ENCODE results near the gene OGDH.
"Not testable (repeated sequence)": the region's sequence is repeated elsewhere in the genome, so short reads cannot be mapped to it uniquely, and the experiment has no call there.

The OGDH gene

DNA sequence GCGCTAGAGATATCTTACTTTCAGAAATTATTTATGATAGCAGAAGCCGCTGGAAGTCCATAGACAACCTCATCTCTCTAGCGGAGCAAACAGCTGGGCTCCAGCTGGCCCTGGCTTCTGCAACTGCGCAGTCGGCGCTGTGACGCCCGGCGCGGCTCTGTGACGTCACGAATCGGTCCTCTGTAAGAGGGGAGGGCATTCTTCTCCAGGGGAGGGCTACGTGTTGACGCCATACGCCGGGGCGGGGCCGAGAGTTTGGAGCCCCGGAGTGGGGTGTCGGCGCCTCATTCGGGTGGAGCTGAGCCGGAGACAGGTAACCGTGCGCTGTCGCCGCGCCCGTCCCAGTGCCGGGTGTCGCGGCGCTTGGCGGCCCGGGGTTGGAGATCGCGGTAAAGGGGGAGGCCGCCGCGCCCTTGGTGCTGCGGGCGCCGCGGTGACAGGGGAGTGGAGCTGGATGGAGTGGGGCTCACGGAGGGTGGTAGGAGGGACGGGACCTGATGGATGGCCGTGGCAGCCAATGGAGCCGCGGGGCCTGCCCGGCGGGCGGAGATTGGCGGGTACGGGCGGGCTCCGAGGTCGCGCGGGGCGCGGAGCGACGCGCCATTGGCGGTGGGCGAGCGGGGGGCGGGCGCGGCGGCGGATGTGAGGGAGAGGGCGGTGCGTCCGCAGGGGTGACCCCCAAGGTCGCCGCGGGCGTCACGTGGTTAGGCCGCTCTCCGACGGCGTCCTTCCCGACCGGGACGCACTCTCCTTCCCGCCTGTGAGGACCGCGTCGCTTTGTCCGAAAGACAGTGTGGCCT, at the start of gene OGDH:
Gene OGDH (plus strand): TSS at position 287 of the 800 bp plus-strand sequence. CDS start 17,717 bp downstream, outside the sequence.
- peak; percentile 98 to 99 for DNase-seq (ENCODE audit: low read depth in 2 of 2)

DNA sequence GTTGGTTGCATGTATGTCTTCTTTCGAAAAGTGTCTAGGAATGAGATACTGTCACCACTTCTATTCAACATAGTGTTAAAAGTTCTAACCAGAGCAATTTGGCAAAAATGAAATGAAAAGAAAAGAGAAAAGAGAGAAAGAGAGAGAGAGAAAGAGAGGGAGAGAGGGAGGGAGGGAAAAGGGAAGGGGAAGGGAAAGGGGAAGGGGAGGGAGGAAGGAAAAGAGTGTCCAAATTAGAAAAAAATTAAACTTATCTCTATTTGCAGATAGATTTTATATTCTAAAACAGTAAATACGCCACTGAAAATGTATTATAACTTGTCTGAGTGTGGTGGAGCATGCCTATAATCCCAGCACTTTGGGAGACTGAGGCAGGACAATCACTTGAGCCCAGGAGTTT, 48.9 kb upstream of the OGDH start:
- DNase-seq (ENCODE audit: low read depth in 2 of 2): no peak

DNA sequence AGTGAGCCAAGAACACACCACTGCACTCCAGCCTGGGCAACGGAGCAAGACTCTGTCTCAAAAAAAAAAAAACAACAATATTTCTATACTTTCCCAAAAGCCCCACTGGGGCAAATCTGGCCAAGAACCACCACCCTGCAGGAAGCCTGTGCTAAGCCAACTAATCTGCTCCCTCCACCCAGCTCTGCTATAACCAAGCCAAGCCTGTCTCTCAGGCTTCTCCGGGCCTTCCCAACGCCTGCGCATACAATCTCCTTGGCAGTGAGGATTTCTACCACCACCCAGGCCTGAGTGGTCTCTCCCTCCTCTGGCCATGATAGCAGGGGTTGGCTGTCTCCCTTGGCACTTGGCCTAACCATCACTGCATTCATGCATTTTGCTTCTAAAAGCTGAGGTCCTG, 46.9 kb upstream of the OGDH start:
- no peak for DNase-seq (ENCODE audit: low read depth in 2 of 2)

DNA sequence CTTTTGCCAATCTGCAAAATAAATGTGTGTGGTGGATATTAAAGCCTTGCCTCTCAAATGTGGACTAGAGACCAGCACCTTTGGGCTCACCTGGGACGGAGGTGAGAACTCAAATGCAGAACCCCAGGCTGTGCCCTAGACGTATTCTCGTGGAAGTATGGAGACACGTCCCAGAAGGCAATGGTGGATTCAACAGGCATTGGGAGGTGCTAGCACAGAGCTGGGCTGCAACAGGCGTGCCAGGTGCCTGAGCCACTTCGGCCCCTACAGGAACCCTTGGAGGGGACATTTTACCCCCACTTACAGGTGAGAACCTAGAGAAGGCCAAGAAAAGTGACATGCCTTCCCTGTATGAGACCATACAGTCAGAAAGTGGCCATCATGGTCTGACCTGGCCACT, 44.9 kb upstream of the OGDH start:
- no peak for DNase-seq (ENCODE audit: low read depth in 2 of 2)

DNA sequence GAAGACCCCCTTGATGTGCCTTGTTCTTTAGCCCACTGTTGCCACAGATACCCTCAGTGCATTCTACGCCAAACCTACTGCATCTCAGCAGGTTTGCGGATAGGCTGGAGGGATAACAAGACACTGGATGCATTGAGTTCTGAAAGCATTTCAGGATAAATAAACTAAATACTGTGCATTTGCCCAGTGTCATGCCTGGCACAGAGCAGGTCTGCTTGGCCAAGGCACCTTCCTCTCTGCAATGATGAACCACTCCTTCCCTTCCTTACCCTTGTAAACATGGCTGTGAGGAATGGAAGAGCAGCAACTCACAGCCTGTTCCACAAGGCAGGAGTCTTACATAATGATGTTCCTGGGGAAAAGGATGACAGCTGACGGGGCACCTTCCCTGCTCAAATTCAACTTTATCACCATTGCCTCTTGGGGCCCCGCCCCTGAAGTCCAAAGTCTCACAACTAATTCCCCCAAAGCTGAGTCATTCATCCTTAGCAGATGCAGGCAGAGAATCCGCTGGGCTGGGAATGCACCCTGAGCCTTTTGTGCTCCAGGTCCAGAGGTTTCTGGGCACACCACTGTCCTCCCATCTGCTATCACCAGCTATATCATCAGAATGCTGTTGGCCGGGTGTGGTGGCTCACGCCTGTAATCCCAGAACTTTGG, 44.3 kb upstream of the OGDH start:
- DNase-seq (ENCODE audit: low read depth in 2 of 2): no peak

DNA sequence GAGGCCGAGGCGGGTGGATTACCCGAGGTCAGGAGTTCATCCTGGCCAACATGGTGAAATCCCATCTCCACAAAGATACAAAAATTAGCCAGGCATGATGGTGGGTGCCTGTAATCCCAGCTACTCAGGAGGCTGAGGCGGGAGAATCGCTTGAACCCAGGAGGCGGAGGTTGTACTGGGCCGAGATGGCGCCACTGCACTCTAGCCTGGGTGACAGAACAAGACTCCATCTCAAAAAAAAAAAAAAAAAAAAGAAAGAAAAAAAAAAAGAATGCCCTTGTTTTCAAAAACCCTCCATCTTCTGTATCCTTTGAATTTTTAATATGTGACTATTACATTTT, 43.8 kb upstream of the OGDH start:
- not testable (repeated sequence) for DNase-seq (ENCODE audit: low read depth in 2 of 2)

DNA sequence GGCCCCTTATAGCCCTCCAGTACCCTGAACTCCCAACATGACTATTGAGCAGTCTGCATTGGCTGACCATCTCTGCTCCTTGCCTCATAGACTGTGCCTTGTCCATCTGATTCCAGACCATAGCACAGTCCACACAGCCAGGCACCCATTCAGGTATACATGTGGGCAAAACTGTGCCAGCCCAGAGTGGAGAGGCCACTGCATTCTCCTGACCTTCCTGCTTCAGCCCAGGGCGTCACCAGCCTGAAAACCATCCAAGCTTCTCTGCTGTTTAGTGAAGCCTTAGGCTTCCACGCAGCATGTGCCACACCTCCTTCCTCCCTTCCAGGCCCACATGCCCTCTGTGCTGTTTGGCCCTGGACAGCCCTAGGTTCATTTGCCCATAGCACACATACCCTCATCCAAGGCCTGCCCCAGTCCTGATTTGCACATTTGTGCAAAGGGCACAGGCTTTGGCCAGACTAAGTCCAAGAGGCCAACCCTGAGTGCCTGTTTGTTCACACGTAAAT, 43.2 kb upstream of the OGDH start:
- DNase-seq (ENCODE audit: low read depth in 2 of 2): no peak

DNA sequence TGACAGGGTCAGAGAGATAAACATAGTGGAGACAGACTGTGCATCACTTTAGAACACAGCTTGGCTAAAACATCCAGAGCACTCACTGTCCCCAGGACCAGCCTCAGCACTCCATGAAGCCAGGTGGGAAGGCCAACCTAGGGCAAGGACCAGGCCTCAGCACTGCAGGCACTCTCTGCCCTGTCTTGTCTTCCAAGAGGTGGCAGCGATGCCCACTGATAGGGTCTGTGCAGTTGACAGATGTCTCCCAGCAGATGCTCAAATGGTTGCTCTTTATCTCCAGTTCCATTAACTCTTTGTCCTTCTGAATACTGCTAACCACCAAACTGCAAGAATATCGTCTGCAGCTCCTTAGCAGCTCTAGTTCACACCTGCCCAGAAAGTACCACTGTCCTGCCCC, 41.8 kb upstream of the OGDH start:
- DNase-seq (ENCODE audit: low read depth in 2 of 2): no peak

DNA sequence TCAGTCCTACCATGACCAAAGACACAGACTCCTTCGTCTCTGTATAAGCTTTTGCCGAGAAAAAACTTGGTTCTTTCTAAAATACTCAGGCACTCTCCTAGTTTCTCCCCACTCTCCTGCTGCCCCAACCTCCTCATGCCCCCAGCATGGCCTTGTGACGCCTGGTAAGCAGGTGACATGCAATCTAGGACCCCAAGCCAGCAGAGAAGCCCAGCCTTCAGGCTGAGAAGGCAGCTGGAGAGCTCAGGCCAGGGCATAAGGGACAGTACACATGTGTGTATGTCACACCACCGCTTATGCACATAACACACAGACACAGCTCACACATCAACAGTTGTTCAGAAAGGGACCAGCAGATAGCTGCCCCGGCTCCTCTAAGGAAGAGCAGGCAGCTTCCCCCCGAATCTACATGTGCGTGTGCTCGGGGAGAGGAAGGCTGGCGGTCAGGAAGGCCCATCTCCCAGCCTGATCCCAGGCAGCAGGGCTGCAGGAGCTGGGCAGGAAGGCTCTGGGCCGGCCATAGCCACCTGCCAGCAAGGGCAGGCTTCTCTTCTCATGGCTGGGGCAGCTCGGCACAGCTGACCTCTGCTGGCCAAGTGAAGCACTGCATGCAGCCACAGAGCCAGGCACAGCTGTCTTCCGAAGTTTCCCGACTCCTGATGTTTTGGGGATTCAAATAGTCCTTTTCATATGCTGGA, 41.2 kb upstream of the OGDH start:
- DNase-seq (ENCODE audit: low read depth in 2 of 2): peak; percentile 27 to 38

DNA sequence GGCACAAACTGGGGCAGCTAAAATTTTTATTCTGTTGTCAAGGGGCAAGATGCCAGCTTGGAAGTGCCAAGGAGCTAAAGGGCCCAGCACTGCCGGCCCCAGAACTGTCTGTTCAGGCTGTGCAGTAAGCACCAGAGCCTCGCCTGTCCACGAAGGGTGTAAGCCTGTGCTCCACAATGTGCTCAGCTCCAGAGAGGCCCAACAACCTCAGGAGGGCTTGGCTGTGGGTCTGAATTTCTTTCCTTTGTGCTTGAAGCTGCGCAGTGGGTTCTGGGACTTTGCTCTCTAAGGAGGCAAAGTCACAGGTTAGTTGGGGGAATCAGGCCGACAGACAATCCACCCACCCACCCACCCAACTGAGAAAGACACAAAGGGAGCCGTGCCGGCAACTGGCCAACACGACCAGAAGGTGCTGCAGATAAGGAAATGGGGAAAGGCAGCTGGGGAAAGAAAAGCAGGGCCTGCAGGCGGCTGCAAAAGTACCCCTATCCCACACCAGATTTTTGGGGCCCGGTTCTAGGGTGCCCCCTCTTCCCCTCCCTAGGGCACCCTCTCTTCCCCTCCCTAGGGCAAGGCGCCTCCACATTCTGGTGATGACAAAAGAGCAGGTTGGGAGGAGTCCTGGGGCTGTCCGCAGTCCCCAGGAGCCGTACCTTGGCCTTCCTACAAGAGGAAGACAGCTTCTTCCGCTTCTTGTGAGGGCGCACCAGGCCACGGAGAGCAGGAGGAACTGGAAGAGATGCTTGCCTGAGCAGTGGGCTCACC, 40.5 kb upstream of the OGDH start:
- DNase-seq (ENCODE audit: low read depth in 2 of 2): no peak

DNA sequence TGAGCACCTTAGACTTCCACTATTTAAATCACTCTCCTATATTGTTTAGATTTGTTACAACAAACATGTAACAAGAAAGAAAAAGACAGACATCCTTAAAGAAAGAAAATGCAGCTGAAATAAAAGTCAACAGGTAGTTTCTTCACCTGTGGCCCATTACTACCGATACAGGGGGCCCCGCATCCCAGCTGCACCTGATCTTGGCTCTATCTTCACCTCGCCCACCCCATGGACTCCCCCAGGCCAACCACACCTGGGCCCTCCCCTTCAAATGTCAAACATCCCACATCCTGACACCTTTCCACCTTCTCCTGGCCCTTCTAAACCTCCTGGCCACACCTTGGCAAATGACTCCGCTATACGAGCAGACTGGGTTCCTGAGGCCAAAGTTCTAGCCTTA, 39.7 kb upstream of the OGDH start:
- no peak for DNase-seq (ENCODE audit: low read depth in 2 of 2)

DNA sequence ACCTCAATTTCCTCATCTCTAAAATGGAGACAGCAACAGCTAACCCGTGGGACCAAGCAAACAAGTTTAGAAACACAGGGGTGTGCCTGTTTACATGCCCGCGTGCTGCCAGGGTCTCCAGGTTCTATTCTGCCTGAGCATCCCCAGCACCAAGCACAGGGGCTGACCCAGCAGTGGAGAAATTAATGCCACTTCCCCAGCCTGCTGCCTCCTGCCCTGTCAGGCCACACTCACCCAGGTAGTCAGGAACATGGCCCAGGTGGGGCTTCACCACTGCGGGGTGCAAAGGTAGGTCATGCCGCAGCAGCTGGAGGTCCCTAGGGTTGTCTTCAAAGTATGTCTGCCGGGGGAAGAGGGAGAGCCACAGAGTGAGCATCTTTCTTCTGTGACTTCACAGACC, 38.5 kb upstream of the OGDH start:
- DNase-seq (ENCODE audit: low read depth in 2 of 2): no peak

DNA sequence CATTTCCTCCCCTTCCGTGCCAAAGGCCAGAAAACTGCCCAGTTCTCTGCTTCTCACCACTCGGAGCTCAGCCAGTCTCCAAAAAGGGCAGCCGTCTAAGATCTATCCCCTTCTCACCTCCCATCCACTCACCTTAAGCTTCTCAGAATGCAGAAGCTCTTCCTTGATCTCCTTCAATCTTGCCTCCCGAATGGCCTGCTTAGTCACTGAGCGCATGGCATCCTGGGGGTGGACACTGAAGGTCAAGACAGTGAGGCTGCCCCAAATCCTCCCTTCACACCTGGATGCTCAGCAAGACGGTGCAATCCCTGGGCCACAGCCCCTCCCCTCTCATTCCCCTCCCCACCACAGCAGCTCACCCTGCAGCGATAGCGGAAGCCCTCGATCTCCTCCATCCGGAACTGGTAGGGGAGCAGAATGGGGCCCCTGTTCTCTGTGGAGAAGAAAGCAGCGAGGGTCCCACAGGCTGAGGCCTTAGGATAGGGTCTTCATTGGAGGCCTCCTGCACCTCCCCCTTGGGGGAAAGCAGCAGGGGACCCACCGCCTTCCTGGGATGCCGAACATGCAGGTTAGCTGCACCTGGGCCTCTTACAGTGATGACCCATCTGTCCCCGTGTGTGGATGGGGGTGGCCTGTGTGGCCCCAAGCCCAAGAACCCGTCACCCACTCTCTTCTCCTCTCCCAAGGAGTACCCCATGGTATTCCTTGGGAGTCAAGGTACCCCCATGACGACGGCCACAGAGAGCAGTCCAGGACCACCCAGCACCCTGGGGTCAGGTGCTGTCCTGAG, 37.5 kb upstream of the OGDH start:
- no peak for DNase-seq (ENCODE audit: low read depth in 2 of 2)

DNA sequence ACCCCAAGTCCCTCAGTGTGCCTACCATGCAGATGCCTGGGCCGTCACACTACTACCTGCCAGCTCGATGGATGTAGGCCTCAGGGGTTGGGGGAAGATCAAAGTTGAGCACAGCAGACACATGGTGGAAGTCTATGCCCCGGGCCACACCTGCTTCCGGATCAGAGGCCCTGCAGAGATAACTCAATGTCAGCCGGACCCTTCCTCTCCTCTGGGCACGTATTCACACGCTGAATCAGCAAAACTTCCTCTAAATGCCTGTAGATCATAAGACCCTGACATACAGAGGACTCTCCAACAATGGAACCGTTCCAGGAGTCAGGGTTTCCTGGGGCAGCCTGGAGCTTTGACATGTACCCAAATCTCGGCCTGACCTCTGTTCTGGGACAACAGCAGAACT, 36.5 kb upstream of the OGDH start:
- DNase-seq (ENCODE audit: low read depth in 2 of 2): no peak

DNA sequence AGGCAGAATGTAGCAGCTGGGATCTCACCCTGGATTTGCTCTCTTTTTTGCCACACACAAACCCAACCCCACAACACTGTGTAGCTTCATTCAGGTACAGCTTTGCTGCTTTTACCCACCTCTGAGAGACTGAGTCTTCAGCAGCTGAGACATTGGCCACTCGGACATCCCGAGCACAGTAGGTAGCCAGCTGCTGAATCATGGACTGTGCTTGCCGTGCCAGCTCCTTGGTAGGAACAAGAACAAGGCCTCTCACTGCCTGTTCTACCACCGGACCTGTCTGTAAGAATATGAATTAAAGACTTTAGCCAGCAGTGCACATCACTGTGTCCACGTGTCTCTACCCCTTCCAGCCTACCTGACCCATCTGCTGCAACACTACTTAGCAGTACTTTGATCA, 33.7 kb upstream of the OGDH start:
- DNase-seq (ENCODE audit: low read depth in 2 of 2): no peak

DNA sequence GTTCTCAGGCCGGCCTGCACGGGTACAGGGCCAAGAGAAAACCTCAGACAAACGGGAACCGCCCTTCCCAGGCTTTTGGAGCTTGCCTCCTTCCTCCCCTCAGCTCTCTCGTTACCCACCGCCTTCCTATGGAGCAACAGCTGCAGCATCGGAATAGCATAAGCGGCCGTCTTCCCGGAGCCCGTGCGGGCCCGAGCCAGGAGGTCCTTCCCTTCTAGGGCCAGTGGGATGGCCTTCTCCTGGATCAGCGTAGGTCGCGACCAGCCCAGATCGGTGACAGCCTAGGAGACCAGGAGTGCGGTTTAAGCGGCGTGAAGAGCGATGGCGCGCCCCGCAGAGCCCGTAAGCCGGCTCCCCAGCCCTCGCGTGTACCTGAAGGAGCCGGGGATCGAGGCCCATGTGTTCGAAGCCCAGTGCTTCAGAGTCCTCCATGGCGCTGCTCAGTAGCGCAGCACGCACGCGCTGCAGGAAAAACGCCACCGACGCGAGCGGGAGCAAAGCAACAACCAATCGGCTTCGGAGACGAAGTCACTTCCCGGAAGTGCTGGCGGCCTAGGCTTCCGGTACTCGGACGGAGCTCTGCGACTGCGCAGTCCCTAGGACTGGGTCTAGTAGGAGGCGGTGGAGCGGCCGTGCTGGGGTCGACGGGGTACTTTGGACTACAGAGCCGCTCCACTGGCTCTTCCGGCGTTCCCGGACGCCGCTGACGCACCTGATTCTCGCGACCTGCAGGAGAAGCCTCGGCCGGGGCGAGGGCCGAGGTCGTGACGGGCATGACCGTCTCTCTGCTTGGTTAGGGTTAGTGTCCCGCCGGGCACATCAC, 32.8 kb upstream of the OGDH start, which contains the start of gene DDX56:
Gene DDX56 (minus strand): TSS at position 445 of the 823 bp plus-strand sequence. CDS start 13 bp downstream, at position 432.
- peak; percentile 80 to 83 for DNase-seq (ENCODE audit: low read depth in 2 of 2)

DNA sequence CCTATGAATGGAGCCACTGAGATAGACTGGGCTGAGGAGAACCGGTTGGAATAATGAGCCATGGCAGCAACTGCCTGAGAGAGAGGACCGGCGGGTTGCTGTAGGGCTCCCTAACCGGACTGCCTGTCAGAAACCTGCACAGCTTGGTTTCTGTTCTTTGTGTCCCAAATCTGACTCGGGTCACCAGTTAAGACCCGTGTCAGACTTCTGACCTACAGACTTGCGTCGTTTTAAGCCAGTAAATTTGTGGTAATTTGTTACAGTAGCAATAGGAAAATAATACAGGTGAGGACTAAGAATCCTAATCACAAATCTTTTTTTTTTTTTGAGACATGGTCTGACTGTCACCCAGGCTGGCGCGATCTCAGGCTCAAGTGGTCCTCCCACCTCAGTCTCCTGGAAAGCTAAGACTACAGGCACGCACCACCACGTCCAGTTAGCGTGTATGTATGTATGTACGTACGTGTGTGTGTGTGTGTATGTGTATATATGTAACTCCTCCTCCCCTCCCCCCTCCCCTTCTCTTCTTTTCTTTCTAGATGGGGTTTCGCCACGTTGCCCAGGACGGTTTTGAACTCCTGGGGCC, 32.0 kb upstream of the OGDH start:
- no peak for DNase-seq (ENCODE audit: low read depth in 2 of 2)

DNA sequence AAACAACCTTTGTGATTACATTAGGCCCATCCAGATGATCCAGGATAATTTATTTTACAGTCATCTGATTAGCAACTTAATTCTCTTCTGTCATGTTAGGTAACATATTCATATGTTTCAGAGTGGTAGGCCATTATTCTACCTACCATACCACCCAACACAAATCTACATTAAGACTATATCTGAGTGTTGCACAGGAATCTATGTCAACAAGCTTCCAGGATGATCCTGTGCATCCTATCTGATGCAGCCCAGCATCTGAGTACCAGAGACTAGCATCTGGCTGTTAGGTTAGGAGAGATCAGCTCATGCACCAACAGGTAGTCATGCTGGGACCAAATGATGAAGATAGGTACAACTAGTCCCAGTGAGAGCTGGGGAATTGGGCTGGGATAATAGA, 31.4 kb upstream of the OGDH start:
- no peak for DNase-seq (ENCODE audit: low read depth in 2 of 2)

DNA sequence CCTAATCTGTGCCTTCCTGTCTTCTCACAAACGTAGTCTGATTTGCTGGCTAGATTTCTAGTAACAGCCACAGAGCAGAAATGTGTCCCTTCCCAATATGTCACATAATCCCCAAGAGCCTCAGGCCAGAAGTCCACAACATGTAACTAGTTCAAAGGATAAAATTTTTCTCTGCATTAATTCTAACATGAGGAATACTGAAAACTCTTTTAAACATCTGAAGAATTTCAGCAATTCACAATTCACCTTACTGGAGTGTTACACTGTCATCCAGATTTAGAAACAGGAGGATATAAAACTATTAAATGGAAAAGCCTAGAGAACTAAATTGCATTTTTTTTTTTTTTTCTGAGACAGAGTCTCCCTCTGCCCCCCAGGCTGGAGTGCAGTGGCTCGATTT, 30.2 kb upstream of the OGDH start:
- no peak for DNase-seq (ENCODE audit: low read depth in 2 of 2)

Data from stimulated activated CD8-positive, alpha-beta memory T cell treated with anti-CD3 and anti-CD28 coated beads, Interleukin-7, amount 100 ng/mL, for 1 hour (primary cell).